A549 (cell line): ENCODE results near the gene RELL1.

Source experiments
- POLR2A ChIP-seq: IDR thresholded peaks from 2 replicates; pipeline ENCODE4 v1.6.1; 2012; ENCODE audit warnings: mild to moderate bottlenecking, low read length
- POLR2AphosphoS2 ChIP-seq: conservative IDR thresholded peaks from 2 replicates; pipeline ENCODE4 v1.6.1; 2012; ENCODE audit warnings: low read length, improper control_type of control experiment, inconsistent platforms
- RAD21 ChIP-seq, 2 experiments: fragments of >200 bp in 1 of 2; sonication (Bioruptor Twin) in 1 of 2; formaldehyde crosslinking in 1 of 2; IDR thresholded peaks in 1 of 2; conservative IDR thresholded peaks in 1 of 2; 2 replicates in 1 of 2; 3 replicates in 1 of 2; pipeline ENCODE4 v1.6.1; 2012 to 2018; ENCODE audit warnings: inconsistent platforms in 1 of 2

DNA sequence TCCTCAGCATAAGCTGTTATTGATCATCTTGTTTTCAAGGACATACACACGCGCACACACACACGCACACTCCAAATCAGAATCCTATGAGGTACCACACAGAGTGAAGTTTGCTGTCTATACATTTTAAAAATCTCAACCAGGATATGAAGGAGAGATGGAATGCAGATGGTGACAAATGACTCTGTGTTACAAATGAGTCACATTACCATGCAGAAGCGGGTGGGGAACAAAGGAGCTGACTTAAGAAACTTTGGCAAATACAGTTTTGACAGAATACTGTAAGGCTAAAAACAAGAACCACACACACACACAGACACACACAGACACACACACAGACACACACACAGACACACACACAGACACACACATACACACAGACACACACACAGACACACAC, 81.7 kb downstream of the RELL1 start:
- TF ChIP-seq POLR2A (no peak), POLR2AphosphoS2 (no peak), RAD21 (conservative IDR thresholded peaks at IDR 0.05 in 1 of 2, IDR thresholded peaks at IDR 0.05 in 1 of 2) (no peak)
